K562 (cell line): ENCODE data around the gene TCTN3. TPM values are rescaled to one million over a fixed set of nuclear protein-coding genes. Genes with fewer than 3 reads are reported as not detected.
A peak's percentile ranks its signal among the peaks of the same experiment; 100 is the strongest.

Experiments
- ARHGAP35 ChIP-seq: fragments of 450-650 bp; IDR thresholded peaks from 2 replicates; pipeline ENCODE4 v1.6.1; 2018; ENCODE audit not compliant: partially characterized antibody
- BRD9 ChIP-seq: fragments of 450-650 bp; IDR thresholded peaks from 2 replicates; pipeline ENCODE4 v1.6.1; 2018; ENCODE audit warnings: low read depth; ENCODE audit not compliant: partially characterized antibody
- CBX1 ChIP-seq: sonication (generic); IDR thresholded peaks from 2 replicates; pipeline ENCODE4 v1.6.1; 2016; ENCODE audit warnings: antibody characterized with exemption, low read depth, mild to moderate bottlenecking
- E2F1 ChIP-seq: sonication (generic); formaldehyde crosslinking; IDR thresholded peaks from 2 replicates; pipeline ENCODE4 v1.8.1; 2023; ENCODE audit warnings: mild to moderate bottlenecking, missing genetic modification reagents, moderate library complexity
- EP300 ChIP-seq: IDR thresholded peaks from 2 replicates; pipeline ENCODE4 v1.6.1; 2012; ENCODE audit warnings: low read length, improper control_type of control experiment
- EP400 ChIP-seq: fragments of 450-650 bp; IDR thresholded peaks from 2 replicates; pipeline ENCODE4 v1.6.1; 2017; ENCODE audit warnings: antibody characterized with exemption, mild to moderate bottlenecking, moderate library complexity
- HDAC2 ChIP-seq: fragments of 450-650 bp; IDR thresholded peaks from 2 replicates; pipeline ENCODE4 v1.6.1; 2016; ENCODE audit warnings: mild to moderate bottlenecking
- MEF2D ChIP-seq: conservative IDR thresholded peaks from 2 replicates; pipeline ENCODE4 v1.6.1; 2016; ENCODE audit warnings: low read depth, missing genetic modification characterization, missing compliant biosample characterization
- PATZ1 ChIP-seq: fragments of 250-450 bp; sonication (Bioruptor Pico); IDR thresholded peaks from 2 replicates; pipeline ENCODE4 v1.5.0; 2020; ENCODE audit warnings: mild to moderate bottlenecking, borderline replicate concordance
- PPARD ChIP-seq: fragments of 250-450 bp; sonication (Bioruptor Pico); IDR thresholded peaks from 2 replicates; pipeline ENCODE4 v1.8.0; 2022; ENCODE audit warnings: inconsistent platforms, mild to moderate bottlenecking, moderate library complexity
- RFX1 ChIP-seq: fragments of 450-650 bp; IDR thresholded peaks from 2 replicates; pipeline ENCODE4 v1.6.1; 2016; ENCODE audit warnings: mild to moderate bottlenecking, moderate library complexity
- RNF2 ChIP-seq: sonication (generic); IDR thresholded peaks from 2 replicates; pipeline ENCODE4 v1.6.1; 2016
- SIX5 ChIP-seq, 2 experiments: IDR thresholded peaks; 2 replicates each; pipeline ENCODE4 v1.6.1; 2011; ENCODE audit warnings: low read length in 2 of 2, borderline replicate concordance in 1 of 2, low read depth in 1 of 2, mild to moderate bottlenecking in 1 of 2, moderate library complexity in 1 of 2; ENCODE audit not compliant: insufficient read depth in 1 of 2
- THRAP3 ChIP-seq: fragments of 450-650 bp; IDR thresholded peaks from 2 replicates; pipeline ENCODE4 v1.6.1; 2016; ENCODE audit warnings: mild to moderate bottlenecking, inconsistent platforms, borderline replicate concordance
- XRCC5 ChIP-seq: fragments of 200-400 bp; formaldehyde crosslinking; IDR thresholded peaks from 2 replicates; pipeline ENCODE4 v1.6.1; 2017; ENCODE audit warnings: low read depth, mild to moderate bottlenecking, low read length
- ZBTB43 ChIP-seq: sonication (generic); formaldehyde crosslinking; IDR thresholded peaks from 2 replicates; pipeline ENCODE4 v1.8.0; 2023; ENCODE audit warnings: mild to moderate bottlenecking, missing genetic modification reagents
- ZNF586 ChIP-seq: fragments of 450-650 bp; formaldehyde crosslinking; conservative IDR thresholded peaks from 2 replicates; pipeline ENCODE4 v1.4.0; 2020; ENCODE audit warnings: mild to moderate bottlenecking, moderate library complexity
- ZNF592 ChIP-seq: fragments of 450-650 bp; IDR thresholded peaks from 2 replicates; pipeline ENCODE4 v1.6.1; 2017; ENCODE audit warnings: antibody characterized with exemption, mild to moderate bottlenecking
- ZNF764 ChIP-seq: fragments of 250-450 bp; sonication (Bioruptor Pico); IDR thresholded peaks from 2 replicates; pipeline ENCODE4 v1.4.0; 2020; ENCODE audit warnings: low read depth, mild to moderate bottlenecking, moderate library complexity
- polyA plus RNA-seq, 8 experiments: library from polyadenylated mRNA; depleted of rRNA in 4 of 8; stranded (reverse) in 5 of 8; unstranded in 3 of 8; fragments of >200 nt; fragmentation: Nextera tagmentation in 2 of 8; fragmentation: Illumina TruSeq in 1 of 8; extraction: Ambion mirVana in 2 of 8; extraction: Trizol in 1 of 8; gene quantifications; 2 replicates each; pipeline versions ENCODE4 v1.2.1 to v1.2.3, GENCODE V29; 2011 to 2014; ENCODE audit warnings: inconsistent platforms in 1 of 8, missing spikeins in 1 of 8
- total RNA-seq, 7 experiments: library from RNA; depleted of rRNA in 6 of 7; stranded (reverse); fragments of >200 nt in 6 of 7; fragmentation: Illumina TruSeq in 2 of 7; extraction: Trizol in 2 of 7; gene quantifications; 2 replicates each; pipeline versions ENCODE4 v1.2.1 to v1.2.3, GENCODE V29; 2011 to 2021; ENCODE audit warnings: low replicate concordance in 1 of 7

Gene TCTN3
- total and polyA plus RNA-seq, 9 of the 15 experiments (the other 6 are each of a cell fraction or from before 2014, with no cell fraction given) = 10.4 to 25.8 (median 16.3) TPM

- no peak for TF ChIP-seq PATZ1
- no peak for TF ChIP-seq RNF2
- TF ChIP-seq MEF2D (tag) = no peak
- TF ChIP-seq E2F1 (CRISPR knock-in tag) = no peak
- no peak; the same call in 1 of the 2 replicates for TF ChIP-seq HDAC2
- no peak for TF ChIP-seq ZNF586 (CRISPR knock-in tag)
- TF ChIP-seq EP400 = peak; percentile 91
- TF ChIP-seq SIX5 (IDR thresholded peaks at IDR 0.05; ENCODE audit: borderline replicate concordance in 1 of 2, insufficient read depth in 1 of 2, low read depth in 1 of 2, low read length in 2 of 2) = no peak
- TF ChIP-seq ZNF592 = 0 out of 2 replicates have a peak, but pooled peaks have one; percentile 34
- TF ChIP-seq ARHGAP35 = peak; percentile 95
- TF ChIP-seq THRAP3 = no peak
- no peak for TF ChIP-seq EP300
- no peak for TF ChIP-seq PPARD (CRISPR knock-in tag)
- TF ChIP-seq RFX1 = no peak
- no peak for TF ChIP-seq XRCC5
- TF ChIP-seq ZNF764 (CRISPR knock-in tag) = no peak
- TF ChIP-seq BRD9 = no peak
- no peak for TF ChIP-seq CBX1
- peak; percentile 22; the same call in 1 of the 2 replicates for TF ChIP-seq ZBTB43
Observed at GRCh38 chr10:95656291-95657164, 37.2 kb downstream of the TCTN3 start, which contains the start of gene ALDH18A1 (continued).
